Measurements from ENCODE around the gene SLC5A2.

Gene SLC5A2

DNA sequence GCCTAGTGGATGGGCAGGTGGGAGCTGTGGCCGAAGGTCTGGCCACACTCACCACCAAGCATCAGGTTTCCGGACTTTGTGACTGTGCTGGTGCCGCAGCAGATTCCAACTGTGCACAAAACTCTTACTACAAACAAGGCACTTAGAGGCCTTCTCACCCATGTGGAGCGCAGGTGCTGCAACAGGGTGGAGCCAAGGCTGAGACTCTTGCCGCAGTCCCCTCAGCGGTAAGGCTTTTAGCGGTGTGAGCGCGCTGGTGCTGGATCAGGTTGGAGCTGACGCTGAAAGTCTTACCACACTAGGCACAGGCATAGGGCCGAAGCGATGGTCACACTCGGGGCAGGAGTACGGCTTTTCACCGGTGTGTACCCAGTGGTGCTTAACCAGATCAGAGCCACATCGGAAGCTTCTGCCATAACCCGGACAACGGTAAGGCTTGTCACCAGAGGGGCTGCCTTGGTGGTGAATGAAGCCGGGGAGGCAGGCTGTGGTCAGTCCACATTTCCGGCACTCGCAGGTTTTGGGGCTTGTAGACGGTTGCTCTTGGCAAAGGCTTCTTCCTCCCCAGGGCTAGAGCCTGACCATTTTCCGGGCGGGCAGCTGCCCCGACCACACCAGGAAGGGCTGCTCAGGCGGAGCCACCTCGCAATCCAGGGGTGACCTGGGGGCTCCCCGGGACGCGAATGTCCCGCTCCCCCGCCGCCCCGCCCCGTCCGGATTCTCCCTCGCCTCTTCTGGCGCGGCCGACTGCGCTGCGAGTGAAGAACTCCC is 24.7 kb upstream of the SLC5A2 start:
- Histone ChIP-seq H4K8ac (ENCODE audit: low read depth, low read length) (no peak overlapping the region), H3K79me2 (ENCODE audit: control insufficient read depth, insufficient read depth, low read length) (peaks cover 25% of the 10 kb centered on the region), H3K4me2 (ENCODE audit: low read length) (peak overlapping the region; percentile 95), H3K79me1 (ENCODE audit: low read length) (peaks cover 24% of the 10 kb centered on the region), H2BK120ac (ENCODE audit: low read depth, low read length) (no peak overlapping the region), H2BK15ac (replicated peaks; ENCODE audit: low read depth) (no peak overlapping the region), H3K4ac (ENCODE audit: low read depth, low read length) (peak overlapping the region; percentile 28), H4K5ac (ENCODE audit: low read length) (no peak overlapping the region), H3K4me1 (ENCODE audit: control insufficient read depth, low read depth, low read length) (peaks cover 11% of the 10 kb centered on the region), H2BK5ac (ENCODE audit: low read length) (no peak overlapping the region), H3K23ac (ENCODE audit: low read length) (no peak overlapping the region), H2AK5ac (ENCODE audit: low read length) (no peak overlapping the region), H3K4me3 (ENCODE audit: low read length) (peak overlapping the region; percentile 54), H3K9ac (ENCODE audit: low read length) (peak overlapping the region; percentile 81), H3K56ac (ENCODE audit: low read length) (peak overlapping the region; percentile 92), H3K36me3 (ENCODE audit: control insufficient read depth, insufficient read depth, low read length) (no peaks in the 10 kb centered on the region), H3K27me3 (ENCODE audit: insufficient read depth, low read length, poor library complexity) (no peaks in the 10 kb centered on the region), H3K27ac (ENCODE audit: low read depth, low read length) (peak overlapping the region; percentile 87), H3K18ac (ENCODE audit: low read length) (peak overlapping the region; percentile 34)
- WGBS (ENCODE audit: extremely low coverage, insufficient coverage, low lambda C conversion rate): no CpG with 5 or more reads among the region's 42 CpGs
- peak; percentile 75 for DNase-seq

- DNase-seq: peak; percentile 99
- peak within 1 kb of the TSS; percentile 99 for H3K56ac ChIP-seq (ENCODE audit: low read length)
- H3K4me1 ChIP-seq (ENCODE audit: control insufficient read depth, low read depth, low read length): peaks cover 6% of the 10 kb centered on the region
- H3K79me2 ChIP-seq (ENCODE audit: control insufficient read depth, insufficient read depth, low read length): peaks cover 25% of the 10 kb centered on the region
- peak within 1 kb of the TSS; percentile 97 for H2BK5ac ChIP-seq (ENCODE audit: low read length)
- peak within 1 kb of the TSS; percentile 81 for H3K23ac ChIP-seq (ENCODE audit: low read length)
- H4K5ac ChIP-seq (ENCODE audit: low read length): peak within 1 kb of the TSS; percentile 21
- peak within 1 kb of the TSS; percentile 96 for H3K9ac ChIP-seq (ENCODE audit: low read length)
- H3K27ac ChIP-seq (ENCODE audit: low read depth, low read length): peak within 1 kb of the TSS; percentile 89
- H2BK120ac ChIP-seq (ENCODE audit: low read depth, low read length): peak within 1 kb of the TSS; percentile 17
- H3K36me3 ChIP-seq (ENCODE audit: control insufficient read depth, insufficient read depth, low read length): no peaks in the 10 kb centered on the region
- H3K27me3 ChIP-seq (ENCODE audit: insufficient read depth, low read length, poor library complexity): no peaks in the 10 kb centered on the region
- H2AK5ac ChIP-seq (ENCODE audit: low read length): peak within 1 kb of the TSS; percentile 56
- peak within 1 kb of the TSS; percentile 95 for H3K4me2 ChIP-seq (ENCODE audit: low read length)
- WGBS (ENCODE audit: extremely low coverage, insufficient coverage, low lambda C conversion rate): no CpG with 5 or more reads among the region's 91 CpGs
- H3K18ac ChIP-seq (ENCODE audit: low read length): peak within 1 kb of the TSS; percentile 44
- no peak within 1 kb of the TSS for H4K8ac ChIP-seq (ENCODE audit: low read depth, low read length)
- peak within 1 kb of the TSS; percentile 76 for H3K4me3 ChIP-seq (ENCODE audit: low read length)
- peak within 1 kb of the TSS; percentile 94 for H3K4ac ChIP-seq (ENCODE audit: low read depth, low read length)
- peaks cover 24% of the 10 kb centered on the region for H3K79me1 ChIP-seq (ENCODE audit: low read length)
- H2BK15ac ChIP-seq (replicated peaks; ENCODE audit: low read depth): no peak within 1 kb of the TSS
Measured at GRCh38 chr16:31458844-31459686, 23.9 kb upstream of the SLC5A2 start, which contains the start of gene ARMC5. Gene ARMC5 (plus strand): TSS chr16:31459501. CDS start chr16:31459525, 24 bp downstream.

DNA sequence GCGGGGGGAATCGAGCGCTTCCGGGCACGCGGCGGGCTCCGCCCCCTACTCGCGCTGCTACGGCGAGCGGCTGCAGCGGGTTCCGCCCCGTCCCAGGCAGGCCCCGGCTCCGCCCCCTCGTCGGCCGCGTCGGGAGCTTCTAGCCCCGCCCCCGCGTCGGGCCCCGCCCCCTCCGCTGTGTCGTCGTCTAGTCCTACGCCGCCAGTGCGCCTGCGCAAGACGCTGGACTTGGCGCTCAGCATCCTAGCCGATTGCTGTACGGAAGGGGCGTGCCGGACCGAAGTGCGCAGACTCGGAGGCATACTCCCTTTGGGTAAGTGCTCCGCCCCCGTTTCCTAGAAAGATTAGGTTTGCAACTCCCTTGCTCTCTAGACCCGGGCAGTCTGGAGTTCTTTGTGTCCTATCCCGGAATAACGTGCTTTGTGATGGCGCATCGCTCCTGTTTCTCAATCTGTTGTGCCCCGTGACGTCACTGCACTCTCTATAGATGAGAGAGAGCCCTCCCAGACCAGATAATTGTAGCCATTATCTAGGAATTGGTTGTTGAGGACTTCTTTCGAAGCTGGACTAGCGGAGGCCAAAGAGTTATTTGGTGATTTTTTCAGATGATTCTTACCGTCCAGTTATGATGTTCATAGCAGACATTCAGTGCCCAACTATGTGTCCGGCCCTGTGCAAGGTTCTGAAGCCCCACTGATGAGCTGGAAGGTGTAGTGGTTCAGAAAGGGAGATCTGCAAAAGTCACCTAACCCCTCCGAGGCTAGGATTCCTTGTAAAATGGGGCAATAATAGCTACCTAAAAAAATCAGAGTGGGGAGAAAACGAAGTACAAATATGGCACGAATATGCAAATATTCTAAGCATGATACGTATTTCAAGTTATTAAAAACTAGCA is 23.0 kb upstream of the SLC5A2 start:
- Histone ChIP-seq H3K18ac (ENCODE audit: low read length) (peak overlapping the region; percentile 44), H4K5ac (ENCODE audit: low read length) (peak overlapping the region; percentile 21), H3K4me1 (ENCODE audit: control insufficient read depth, low read depth, low read length) (peaks cover 6% of the 10 kb centered on the region), H3K36me3 (ENCODE audit: control insufficient read depth, insufficient read depth, low read length) (no peaks in the 10 kb centered on the region), H3K4ac (ENCODE audit: low read depth, low read length) (peak overlapping the region; percentile 94), H2BK5ac (ENCODE audit: low read length) (peak overlapping the region; percentile 97), H4K8ac (ENCODE audit: low read depth, low read length) (no peak overlapping the region), H3K27me3 (ENCODE audit: insufficient read depth, low read length, poor library complexity) (no peaks in the 10 kb centered on the region), H2BK15ac (replicated peaks; ENCODE audit: low read depth) (no peak overlapping the region), H3K56ac (ENCODE audit: low read length) (peak overlapping the region; percentile 99), H3K4me3 (ENCODE audit: low read length) (peak overlapping the region; percentile 76), H3K27ac (ENCODE audit: low read depth, low read length) (peak overlapping the region; percentile 89), H2AK5ac (ENCODE audit: low read length) (peak overlapping the region; percentile 56), H3K79me2 (ENCODE audit: control insufficient read depth, insufficient read depth, low read length) (peaks cover 25% of the 10 kb centered on the region), H3K79me1 (ENCODE audit: low read length) (peaks cover 24% of the 10 kb centered on the region), H3K4me2 (ENCODE audit: low read length) (peak overlapping the region; percentile 75), H3K9ac (ENCODE audit: low read length) (peak overlapping the region; percentile 96), H3K23ac (ENCODE audit: low read length) (peak overlapping the region; percentile 81), H2BK120ac (ENCODE audit: low read depth, low read length) (no peak overlapping the region)
- DNase-seq: peak; percentile 99
- no CpG with 5 or more reads among the region's 61 CpGs for WGBS (ENCODE audit: extremely low coverage, insufficient coverage, low lambda C conversion rate)

- Histone ChIP-seq H3K27me3 (ENCODE audit: insufficient read depth, low read length, poor library complexity) (no peaks in the 10 kb centered on the region), H2AK5ac (ENCODE audit: low read length) (no peak overlapping the region), H3K4me2 (ENCODE audit: low read length) (no peak overlapping the region), H3K79me1 (ENCODE audit: low read length) (peaks cover 18% of the 10 kb centered on the region), H4K5ac (ENCODE audit: low read length) (peak overlapping the region; percentile 21), H3K36me3 (ENCODE audit: control insufficient read depth, insufficient read depth, low read length) (no peaks in the 10 kb centered on the region), H4K8ac (ENCODE audit: low read depth, low read length) (no peak overlapping the region), H3K9ac (ENCODE audit: low read length) (peak overlapping the region; percentile 96), H2BK120ac (ENCODE audit: low read depth, low read length) (no peak overlapping the region), H3K23ac (ENCODE audit: low read length) (no peak overlapping the region), H3K4me1 (ENCODE audit: control insufficient read depth, low read depth, low read length) (peaks cover 6% of the 10 kb centered on the region), H2BK15ac (replicated peaks; ENCODE audit: low read depth) (no peak overlapping the region), H3K27ac (ENCODE audit: low read depth, low read length) (no peak overlapping the region), H3K56ac (ENCODE audit: low read length) (peak overlapping the region; percentile 95), H2BK5ac (ENCODE audit: low read length) (no peak overlapping the region), H3K18ac (ENCODE audit: low read length) (no peak overlapping the region), H3K4me3 (ENCODE audit: low read length) (no peak overlapping the region), H3K4ac (ENCODE audit: low read depth, low read length) (no peak overlapping the region), H3K79me2 (ENCODE audit: control insufficient read depth, insufficient read depth, low read length) (peaks cover 21% of the 10 kb centered on the region)
- peak; percentile 65 for DNase-seq
- no CpG with 5 or more reads among the region's 8 CpGs for WGBS (ENCODE audit: extremely low coverage, insufficient coverage, low lambda C conversion rate)
Measured at GRCh38 chr16:31460582-31461002, 22.3 kb upstream of the SLC5A2 start.

GRCh38 chr16:31461201-31461920 is 21.6 kb upstream of the SLC5A2 start:
- H3K4me3 ChIP-seq (ENCODE audit: low read length): no peak overlapping the region
- no peak overlapping the region for H2BK120ac ChIP-seq (ENCODE audit: low read depth, low read length)

More at GRCh38 chr16:31461201-31461920, 21.6 kb upstream of the SLC5A2 start:
- H3K9ac ChIP-seq (ENCODE audit: low read length): no peak overlapping the region
- H4K8ac ChIP-seq (ENCODE audit: low read depth, low read length): no peak overlapping the region
- DNase-seq: no peak
- H3K36me3 ChIP-seq (ENCODE audit: control insufficient read depth, insufficient read depth, low read length): no peaks in the 10 kb centered on the region
- no CpG with 5 or more reads among the region's 10 CpGs for WGBS (ENCODE audit: extremely low coverage, insufficient coverage, low lambda C conversion rate)
- no peak overlapping the region for H2BK5ac ChIP-seq (ENCODE audit: low read length)
- no peak overlapping the region for H4K5ac ChIP-seq (ENCODE audit: low read length)
- H3K79me1 ChIP-seq (ENCODE audit: low read length): peaks cover 18% of the 10 kb centered on the region
- no peak overlapping the region for H3K23ac ChIP-seq (ENCODE audit: low read length)
- no peaks in the 10 kb centered on the region for H3K27me3 ChIP-seq (ENCODE audit: insufficient read depth, low read length, poor library complexity)
- no peak overlapping the region for H2AK5ac ChIP-seq (ENCODE audit: low read length)
- peaks cover 21% of the 10 kb centered on the region for H3K79me2 ChIP-seq (ENCODE audit: control insufficient read depth, insufficient read depth, low read length)
- no peak overlapping the region for H3K56ac ChIP-seq (ENCODE audit: low read length)
- no peak overlapping the region for H3K4ac ChIP-seq (ENCODE audit: low read depth, low read length)
- no peak overlapping the region for H3K27ac ChIP-seq (ENCODE audit: low read depth, low read length)
- no peak overlapping the region for H3K18ac ChIP-seq (ENCODE audit: low read length)
- H3K4me1 ChIP-seq (ENCODE audit: control insufficient read depth, low read depth, low read length): peaks cover 6% of the 10 kb centered on the region
- no peak overlapping the region for H3K4me2 ChIP-seq (ENCODE audit: low read length)
- no peak overlapping the region for H2BK15ac ChIP-seq (replicated peaks; ENCODE audit: low read depth)
